Tongue (tissue), 2 donors: ENCODE data around the gene PDPK1. TPM values are rescaled to one million over a fixed set of nuclear protein-coding genes. Genes with fewer than 3 reads are reported as not detected.
A peak's percentile ranks its signal among the peaks of the same experiment; 100 is the strongest.

Experiments
- DNase-seq: peaks from one replicate; pipeline ENCODE4 v3.0.0-alpha.2; 2015
- total RNA-seq: library from RNA; depleted of rRNA; stranded (reverse); fragments of >200 nt; gene quantifications from one replicate; pipeline ENCODE4 v1.2.3, GENCODE V29; 2014

The PDPK1 gene
- 24.5 TPM for total RNA-seq

DNA sequence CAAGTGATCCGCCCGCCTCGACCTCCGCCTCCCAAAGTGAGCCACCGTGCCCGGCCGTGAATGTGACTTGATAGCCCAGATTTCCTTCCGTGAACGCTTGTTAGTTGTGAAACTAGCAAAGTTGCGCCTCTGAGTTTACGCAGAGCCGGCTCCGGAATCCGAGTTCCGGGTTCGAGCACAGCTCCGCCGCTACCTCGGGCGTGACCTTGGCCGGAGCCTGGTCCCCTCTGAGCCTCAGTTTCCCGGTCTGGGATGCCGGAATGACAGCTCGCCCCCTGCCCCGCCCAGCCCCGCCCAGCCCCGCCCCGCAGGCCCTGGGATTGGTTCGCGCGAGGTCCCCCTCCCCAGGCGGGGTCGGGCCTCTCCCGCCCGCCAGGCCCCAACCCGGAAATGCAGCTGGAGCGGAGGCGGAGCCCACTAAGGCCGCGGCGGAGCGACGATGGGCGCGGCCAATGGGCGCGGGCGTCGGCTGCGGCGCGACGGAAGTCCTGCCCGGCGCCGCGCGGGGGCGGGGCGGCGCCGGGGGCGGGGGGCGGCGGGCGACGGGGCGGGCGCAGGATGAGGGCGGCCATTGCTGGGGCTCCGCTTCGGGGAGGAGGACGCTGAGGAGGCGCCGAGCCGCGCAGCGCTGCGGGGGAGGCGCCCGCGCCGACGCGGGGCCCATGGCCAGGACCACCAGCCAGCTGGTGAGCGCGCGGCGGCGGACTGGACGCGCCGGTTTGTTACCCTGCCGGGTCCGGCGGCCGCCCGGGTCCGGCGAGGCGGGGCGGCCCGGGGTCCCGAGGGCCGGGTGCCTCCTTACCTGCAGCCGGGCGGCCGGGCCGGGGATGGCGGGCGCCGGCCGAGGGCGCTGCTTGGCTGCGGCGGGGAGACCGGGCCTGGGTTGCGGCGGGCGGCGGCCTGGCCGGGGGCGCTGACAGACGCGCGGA lies at the start of gene PDPK1:
PDPK1 (plus strand) TSS at position 571 of the 929 bp plus-strand sequence; CDS start at position 663, 92 bp downstream.
- DNase-seq, result peak; percentile 98

DNA sequence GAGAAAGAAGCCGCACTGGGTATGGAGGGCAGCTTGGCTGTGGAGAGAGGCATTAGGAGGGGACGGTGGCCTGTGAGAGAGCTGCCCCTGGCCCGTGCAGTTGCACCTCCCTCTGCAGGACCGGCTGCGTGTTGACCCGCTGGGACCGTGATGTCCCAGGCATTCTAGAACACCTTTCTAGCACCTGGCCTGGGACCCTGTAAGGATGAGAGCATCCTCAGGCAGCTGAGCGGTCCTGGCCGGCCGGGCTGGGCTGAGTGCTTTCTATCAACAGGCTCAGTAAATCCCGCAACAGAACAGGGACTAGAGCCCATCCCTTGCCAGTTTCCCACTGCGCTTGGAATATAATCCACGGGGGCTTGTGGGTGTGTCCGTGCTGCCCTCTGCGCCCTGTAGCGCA lies 48.2 kb upstream of the PDPK1 start:
- DNase-seq, result no peak

DNA sequence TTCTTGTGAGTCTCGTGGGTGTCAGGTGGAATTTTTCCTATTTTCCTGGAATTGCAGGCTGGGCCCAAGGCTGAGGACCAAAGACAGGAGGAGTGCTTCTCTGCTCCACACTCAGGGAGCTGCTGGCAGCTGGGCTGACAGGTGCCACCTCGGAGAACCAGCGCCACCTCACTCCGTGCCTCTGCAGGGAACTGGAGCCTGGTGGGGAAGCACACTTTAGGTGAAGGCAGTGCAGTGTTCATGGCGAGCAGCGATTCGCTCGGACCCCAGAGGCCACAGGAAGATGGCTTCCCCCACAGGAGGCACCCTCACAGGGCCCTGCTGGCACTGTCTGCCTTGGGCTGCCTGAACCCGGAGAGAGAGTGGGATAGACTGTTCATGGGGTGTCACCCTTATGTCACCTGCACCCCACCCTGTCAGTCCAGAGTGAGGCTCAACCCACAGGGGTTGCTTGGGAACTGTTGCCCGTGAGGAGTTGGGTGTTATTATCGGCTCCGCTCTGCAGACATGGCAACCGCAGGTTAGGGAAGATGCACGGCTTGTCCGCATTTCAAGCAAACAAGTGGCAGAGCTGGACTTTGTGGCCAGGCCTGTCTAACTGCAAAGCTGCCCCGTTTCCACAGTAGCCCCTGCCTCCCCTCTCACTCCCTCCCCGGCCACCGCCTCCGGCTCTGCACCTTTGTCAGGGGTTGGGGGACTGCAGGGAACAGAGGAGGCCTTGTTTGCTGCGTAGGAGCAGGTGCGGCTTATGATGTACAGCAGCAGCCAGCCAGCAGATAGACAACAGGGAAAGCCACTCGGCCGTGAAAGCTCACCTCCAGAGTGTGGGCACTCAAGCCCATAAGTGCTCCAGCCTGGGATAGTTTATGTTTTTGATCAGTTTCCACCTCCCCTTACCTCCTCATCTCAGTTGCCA lies 47.4 kb upstream of the PDPK1 start:
- DNase-seq, result no peak

DNA sequence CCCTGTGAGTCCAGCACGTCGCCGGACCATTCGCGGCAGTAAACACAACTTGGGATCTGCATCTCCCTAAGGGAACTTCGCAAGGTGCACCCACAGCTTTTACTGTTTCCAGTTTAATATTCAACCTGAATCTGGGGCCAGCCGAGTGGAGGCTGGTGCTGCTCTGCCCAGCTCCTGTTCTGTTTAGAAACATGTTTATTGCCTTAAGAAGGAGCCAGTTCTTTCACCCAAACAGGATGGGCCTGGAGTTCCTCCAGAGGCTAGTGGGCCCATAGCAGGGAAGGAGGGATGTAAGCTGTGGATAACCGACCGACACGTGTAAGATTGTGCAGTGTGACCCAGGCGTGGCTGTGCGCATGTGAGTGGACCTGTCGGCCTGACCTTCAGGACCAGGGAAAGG lies 45.5 kb upstream of the PDPK1 start:
- no peak for DNase-seq

DNA sequence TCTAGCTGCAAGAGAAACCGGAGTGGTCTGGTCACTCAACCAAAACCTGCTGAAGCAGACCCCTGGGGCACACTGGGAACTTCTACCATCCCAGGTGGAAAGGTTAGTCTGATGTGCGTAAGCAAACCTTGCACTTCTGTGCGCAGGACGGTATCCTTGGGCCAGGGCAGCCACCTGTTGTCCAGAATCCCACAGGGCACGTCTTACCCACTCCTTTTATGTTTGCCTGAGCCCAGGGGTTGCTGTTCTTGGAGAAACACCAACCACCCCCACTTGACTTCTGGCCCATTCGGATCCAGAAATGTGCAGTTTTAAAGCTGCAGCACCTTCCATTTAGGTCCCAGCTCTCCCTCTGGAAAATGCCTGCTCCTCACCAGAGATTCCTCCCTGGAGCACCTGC lies 44.2 kb upstream of the PDPK1 start:
- no peak for DNase-seq

DNA sequence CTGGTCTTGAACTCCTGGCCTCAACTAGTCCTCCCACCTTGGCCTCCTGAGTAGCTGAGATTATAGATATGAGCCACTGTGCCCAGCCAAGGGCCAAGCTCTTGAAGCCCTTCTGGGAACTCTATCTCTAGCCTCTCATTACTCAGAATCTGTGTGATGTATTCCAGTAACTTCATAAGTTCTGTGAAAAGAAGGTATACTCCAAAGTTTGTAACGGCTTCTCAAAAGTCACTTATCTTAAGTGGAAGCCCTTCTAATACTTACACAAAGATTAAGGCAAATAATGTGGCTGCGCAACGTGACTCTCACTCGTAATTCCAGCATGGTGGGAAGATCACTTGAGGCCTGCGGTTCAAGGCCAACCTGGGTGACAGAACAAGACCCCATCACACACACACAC lies 43.2 kb upstream of the PDPK1 start:
- DNase-seq, result no peak

DNA sequence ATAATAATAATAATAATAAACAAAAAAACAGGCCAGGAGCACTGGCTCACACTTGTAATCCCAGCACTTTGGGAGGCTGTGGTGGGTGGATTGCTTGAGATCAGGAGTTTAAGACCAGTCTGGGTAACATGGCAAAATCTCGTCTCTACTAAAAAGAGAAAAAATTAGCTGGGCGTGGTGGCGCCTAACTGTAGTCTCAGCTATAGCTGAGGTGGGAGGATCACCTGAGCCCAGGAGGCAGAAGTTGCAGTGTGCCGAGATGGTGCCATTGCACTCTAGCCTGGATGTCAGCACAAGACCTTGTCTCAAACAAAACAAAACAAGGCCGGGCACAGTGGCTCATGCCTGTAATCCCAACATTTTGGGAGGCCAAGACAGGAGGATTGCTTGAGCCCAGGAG lies 42.8 kb upstream of the PDPK1 start:
- no peak for DNase-seq

DNA sequence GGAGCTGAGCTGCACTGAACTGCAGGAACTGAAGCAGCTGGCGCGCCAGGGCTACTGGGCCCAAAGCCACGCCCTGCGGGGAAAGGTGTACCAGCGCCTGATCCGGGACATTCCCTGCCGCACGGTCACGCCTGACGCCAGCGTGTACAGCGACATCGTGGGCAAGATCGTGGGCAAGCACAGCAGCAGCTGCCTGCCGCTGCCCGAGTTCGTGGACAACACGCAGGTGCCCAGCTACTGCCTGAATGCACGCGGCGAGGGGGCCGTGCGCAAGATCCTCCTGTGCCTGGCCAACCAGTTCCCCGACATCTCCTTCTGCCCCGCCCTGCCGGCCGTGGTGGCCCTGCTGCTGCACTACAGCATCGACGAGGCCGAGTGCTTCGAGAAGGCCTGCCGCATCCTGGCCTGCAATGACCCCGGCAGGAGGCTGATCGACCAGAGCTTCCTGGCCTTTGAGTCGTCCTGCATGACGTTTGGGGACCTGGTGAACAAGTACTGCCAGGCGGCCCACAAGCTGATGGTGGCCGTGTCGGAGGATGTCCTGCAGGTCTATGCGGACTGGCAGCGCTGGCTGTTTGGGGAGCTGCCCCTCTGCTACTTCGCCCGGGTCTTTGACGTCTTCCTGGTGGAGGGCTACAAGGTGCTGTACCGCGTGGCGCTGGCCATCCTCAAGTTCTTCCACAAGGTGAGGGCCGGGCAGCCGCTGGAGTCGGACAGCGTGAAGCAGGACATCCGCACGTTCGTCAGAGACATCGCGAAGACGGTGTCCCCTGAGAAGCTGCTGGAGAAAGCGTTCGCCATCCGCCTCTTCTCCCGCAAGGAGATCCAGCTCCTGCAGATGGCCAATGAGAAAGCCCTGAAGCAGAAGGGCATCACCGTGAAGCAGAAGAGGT lies 41.4 kb upstream of the PDPK1 start:
- DNase-seq, result no peak

DNA sequence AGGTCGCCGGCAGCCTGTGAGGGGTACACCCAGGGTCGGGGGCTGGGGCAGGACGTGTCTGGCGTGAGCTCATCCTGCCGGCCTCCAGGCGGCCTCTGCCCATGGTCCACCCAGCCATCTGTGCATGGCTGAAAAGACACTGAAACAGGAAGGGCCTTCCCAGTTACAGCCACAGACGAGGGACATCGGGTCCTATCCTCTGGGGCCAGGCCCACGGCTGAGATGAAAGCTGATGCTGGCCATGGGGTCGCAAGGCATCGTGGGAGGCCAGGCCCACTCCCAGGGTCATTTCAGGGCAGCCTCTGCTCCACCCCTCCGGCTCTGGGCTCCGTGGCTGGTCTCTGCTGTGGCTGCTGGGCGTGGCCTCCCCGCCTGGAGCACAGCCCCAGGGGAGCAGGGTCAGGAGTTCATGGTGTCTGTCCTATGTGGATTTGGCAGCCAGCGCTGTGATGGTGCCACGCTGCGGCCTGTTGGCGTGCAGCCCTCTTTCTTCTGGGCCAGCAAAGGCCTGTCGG lies 40.6 kb upstream of the PDPK1 start:
- peak; percentile 84 for DNase-seq

DNA sequence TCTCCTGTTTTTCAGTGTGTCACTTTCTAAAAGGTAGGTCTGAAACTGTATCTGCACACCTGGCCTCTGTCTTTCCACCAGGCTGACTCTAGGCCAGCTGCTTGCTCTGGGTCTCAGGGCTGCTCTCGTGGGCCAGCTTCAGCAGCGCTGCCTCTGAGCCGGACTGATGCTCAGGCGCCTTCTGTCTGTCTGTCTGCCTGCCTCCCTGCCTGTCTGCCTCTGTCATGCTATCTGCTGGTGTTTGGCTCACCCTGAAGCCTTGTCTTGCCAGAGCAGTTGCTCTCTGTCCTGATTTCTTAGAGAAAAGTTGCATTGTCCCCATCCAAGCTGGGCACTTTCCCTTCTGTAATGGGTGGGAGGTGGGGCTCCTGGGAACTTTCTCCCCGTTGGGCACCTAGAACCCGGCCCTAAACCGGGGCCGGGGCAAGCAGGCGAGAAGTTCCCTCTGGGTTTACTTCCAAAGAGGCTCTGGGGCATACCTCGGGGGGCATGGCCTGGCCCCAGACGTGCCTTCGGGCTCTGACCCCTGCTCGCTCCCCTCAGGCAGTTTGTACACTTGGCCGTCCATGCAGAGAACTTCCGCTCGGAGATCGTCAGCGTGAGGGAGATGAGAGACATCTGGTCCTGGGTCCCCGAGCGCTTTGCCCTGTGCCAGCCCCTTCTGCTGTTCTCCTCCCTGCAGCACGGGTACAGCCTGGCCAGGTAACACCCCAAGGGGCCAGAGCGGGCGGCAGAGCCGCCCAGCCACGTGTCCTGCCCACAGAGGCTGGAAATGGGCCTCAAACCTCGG lies 39.9 kb upstream of the PDPK1 start:
- DNase-seq, result no peak

DNA sequence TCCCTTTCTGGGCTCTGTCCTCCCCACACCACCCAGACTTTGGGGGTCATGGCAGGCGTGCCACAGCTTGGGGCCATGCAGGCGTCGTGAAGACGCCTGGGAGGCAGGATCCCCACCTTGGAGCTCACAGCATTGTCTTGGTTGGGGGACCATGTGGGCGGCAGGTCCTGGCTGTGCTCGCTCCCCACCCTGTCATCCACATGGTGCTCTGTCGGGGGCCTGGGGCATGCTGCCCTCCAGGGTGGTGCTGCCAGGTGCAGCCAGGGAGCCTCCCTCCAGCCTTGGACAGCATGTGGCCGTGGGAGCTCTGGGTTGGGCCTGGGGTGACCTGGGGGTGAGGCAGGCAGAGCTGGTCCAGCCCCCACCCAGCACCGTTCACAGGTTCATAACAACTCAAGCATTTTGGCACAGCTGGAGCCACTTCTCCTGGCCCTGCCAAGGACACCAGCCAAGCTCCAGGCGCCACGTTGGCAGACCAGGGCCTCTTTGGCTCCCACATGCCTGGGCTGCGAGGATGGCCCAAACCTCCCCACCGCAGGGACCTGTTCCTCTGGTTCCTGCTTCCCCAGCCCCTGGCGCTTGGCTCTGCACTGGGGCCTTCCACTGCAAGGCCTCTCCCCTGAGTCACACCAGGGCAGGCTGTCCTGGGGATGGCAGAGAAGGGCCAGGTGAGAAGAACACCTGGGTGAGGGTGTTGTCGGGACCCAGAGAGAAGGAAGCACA lies 39.1 kb upstream of the PDPK1 start:
- no peak for DNase-seq

DNA sequence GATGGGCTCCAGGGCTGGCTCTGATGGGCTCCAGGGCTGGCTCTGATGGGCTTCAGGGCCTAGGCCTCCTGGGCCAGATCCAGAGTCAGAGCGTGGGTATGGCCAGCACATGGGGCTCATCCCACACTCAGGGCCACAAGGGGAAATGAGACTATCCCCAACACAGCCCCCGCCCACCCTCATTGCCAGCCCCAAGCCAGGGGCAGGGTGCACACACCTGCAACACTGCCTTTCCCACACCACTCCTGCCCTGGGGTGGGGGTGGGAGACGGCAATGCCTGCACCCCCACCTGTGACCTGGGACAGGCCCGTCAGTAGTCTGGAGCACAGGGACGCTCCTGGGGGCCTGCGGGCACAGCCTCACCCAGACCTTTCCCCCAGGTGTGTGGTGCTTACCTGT lies 38.4 kb upstream of the PDPK1 start:
- no peak for DNase-seq

DNA sequence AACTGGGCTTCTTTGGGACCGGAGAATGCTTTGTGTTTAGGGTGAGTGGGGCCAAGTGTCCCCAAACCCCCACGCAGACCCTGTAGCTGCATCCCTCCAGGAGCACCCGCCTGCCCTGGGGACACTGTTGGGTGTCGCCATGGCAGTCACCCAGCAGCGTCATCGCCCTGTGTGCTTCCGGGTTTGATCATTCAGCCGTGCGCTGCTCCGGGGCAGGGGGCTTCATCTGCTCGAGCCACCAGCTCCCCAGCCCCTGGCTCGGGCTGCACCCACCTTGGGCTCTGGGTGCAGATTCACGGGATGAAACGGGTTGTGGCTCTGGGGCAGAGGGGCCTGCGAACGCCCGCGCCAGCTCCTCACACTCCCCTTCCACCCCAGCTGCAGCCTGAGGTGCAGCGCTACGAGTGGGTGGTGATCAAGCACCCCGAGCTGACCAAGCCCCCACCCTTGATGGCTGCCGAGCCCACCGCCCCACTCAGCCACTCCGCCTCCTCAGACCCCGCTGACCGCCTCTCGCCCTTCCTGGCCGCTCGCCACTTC lies 37.9 kb upstream of the PDPK1 start:
- no peak for DNase-seq

DNA sequence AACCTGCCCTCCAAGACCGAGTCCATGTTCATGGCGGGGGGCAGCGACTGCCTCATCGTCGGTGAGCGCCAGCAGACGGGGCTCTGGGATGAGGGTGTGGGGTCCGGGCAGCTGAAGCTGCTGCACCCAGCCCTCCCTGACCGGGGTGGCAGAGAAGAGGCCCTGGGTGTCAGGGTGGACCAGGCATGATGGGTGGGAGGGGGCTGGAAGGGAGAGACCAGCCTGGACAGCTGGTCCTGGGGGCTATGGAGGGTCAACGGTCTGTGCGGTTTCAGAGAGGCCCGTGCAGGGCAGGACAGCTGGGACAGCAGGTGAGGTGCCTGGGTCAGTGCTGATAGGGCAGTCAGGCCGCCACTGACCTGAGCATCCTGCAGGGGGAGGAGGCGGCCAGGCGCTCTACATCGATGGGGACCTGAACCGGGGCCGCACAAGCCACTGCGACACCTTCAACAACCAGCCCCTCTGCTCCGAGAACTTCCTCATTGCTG lies 37.3 kb upstream of the PDPK1 start:
- no peak for DNase-seq

DNA sequence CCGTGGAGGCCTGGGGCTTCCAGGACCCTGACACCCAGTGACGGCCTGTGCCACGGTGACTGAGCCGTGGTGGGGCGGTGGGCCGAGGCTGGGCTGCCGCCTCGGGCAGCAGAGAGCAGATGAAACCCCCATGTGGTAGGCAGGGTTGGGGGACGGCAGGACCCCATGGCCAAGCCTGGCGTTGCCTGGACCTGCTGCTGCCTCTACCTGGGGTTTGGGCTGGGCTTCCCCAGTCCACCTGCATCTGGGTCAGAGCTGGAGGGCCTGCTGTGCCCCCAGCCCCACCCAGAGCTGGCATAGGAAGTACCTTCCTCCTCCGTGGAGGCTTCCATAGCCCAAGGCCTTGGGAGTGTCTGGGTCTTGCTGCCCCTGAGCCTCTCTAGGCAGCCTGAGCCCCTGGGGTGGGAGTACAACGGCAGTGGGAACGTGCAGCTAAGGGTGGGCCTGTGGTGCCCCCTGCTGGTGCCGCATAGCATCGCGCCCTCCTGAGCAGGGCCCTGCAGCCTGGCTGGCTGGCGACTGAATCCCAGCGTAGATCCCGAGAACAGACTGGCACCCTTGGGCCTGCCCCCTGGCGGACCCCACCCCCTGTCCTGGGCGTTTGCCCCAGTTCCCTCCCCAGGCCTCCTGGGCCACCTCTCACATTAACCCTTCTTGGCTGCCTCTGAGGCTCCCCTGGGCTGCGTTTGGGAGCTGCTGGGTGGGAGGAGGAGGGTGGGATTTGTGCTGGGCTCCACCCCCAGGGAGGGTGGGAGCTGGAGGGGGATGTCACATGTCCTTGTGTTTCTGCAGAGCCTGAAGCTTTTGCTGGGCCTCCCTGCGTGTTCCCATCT lies 36.7 kb upstream of the PDPK1 start:
- peak; percentile 93 for DNase-seq

DNA sequence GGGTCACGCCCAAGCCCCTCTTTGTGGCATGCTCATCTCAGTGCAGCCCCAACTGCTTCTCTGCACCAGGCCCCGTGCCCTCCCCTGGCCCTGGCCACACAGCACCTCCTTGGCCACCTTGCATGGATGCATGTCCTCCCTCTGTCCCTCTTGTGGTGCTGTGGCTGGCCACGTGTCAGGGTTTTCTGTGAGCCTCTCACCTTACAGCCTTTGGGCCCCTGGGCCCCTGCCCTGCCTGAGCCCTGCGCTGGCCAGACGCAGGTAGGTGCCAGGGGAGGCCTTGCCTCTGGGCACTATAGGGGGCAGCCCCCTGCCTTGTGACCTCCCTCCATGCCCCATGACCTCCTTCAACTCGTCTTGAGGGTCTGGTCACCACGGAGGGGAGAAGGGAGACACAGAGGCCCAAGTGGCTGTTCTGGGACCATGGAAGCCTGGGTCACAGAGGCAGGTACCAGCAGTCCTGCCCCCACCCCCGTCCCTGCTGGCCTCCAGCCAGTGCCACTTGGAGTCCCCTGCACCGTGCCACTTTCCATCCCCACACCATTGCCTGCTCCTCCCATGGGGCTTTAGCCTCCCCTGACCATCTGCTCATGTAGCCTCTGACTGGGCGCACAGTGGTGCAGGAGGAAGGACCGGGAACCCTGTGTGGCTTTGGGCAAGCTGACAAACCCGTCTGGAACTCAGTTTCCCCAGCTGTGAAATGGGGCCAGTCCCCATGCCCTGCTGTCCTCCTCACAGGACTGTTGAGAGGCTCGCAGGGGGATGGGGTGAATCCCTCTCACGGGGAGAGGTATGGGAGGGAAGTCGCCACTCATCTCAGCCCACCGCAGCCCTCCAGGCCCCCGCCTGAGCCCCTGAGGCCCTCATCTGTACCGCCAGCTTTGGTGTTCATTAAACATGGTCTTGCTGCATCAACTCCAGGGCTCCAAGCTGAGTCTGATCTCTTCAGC lies 35.6 kb upstream of the PDPK1 start:
- DNase-seq, result no peak

DNA sequence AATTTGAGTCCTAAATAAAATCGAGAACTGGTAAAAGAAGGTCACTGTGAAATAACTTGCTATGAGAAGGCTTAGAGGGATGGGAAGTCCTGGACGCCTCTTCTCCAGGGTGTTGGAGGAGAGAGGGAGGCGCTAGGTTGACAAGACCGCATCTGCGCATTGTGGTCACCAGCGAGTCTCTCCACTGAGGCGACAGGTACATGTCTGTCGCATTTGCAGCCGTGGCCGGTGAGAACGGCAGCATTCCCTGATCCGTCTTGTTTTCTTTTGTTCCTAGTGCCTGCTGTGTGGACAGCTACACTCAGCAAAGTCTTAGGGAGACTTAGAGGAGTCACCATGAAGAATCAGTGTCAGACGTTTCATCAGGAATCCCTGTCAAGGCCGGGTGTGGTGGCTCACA lies 32.1 kb upstream of the PDPK1 start:
- no peak for DNase-seq
